Neural cell (in vitro differentiated cells): ENCODE measurements around the gene ATP5F1E. TPM values are rescaled to one million over a fixed set of nuclear protein-coding genes. Genes with fewer than 3 reads are reported as not detected.

Experiments
- H2AFZ ChIP-seq: fragments of 200-600, 300-800 bp; sonication (generic), shearing (Covaris generic); 2 replicates; pipeline ENCODE4 v1.6.0; 2014; ENCODE audit warnings: low read depth, mild to moderate bottlenecking, antibody characterized with exemption, low read length, moderate library complexity
- H3F3A ChIP-seq: fragments of 200-600 bp; shearing (Covaris generic); 2 replicates; pipeline ENCODE4 v1.6.1; 2016; ENCODE audit warnings: mild to moderate bottlenecking, moderate library complexity, mixed read lengths, antibody characterized with exemption, low read length; ENCODE audit not compliant: insufficient read depth, poor library complexity, severe bottlenecking
- H3K27ac ChIP-seq: fragments of 200-600, 300-800 bp; sonication (generic), shearing (Covaris generic); 2 replicates; pipeline ENCODE4 v1.5.1; 2014; ENCODE audit warnings: mild to moderate bottlenecking, low read length, moderate library complexity
- H3K27me3 ChIP-seq: fragments of 300-800, 200-600 bp; sonication (generic), shearing (Covaris generic); 2 replicates; pipeline ENCODE4 v1.6.0; 2014; ENCODE audit warnings: mild to moderate bottlenecking, low read depth, low read length, moderate library complexity; ENCODE audit not compliant: insufficient read depth
- H3K36me3 ChIP-seq: fragments of 300-800, 200-600 bp; sonication (generic), shearing (Covaris generic); 2 replicates; pipeline ENCODE4 v1.5.1; 2014; ENCODE audit warnings: mild to moderate bottlenecking, antibody characterized with exemption, low read length, moderate library complexity; ENCODE audit not compliant: insufficient read depth
- H3K4me2 ChIP-seq: fragments of 300-800, 200-600 bp; sonication (generic), shearing (Covaris generic); 2 replicates; pipeline ENCODE4 v1.6.0; 2014; ENCODE audit warnings: mild to moderate bottlenecking, low read length
- H3K4me3 ChIP-seq: fragments of 300-800, 200-600 bp; sonication (generic), shearing (Covaris generic); 2 replicates; pipeline ENCODE4 v1.5.1; 2014; ENCODE audit warnings: mild to moderate bottlenecking, low read length, moderate library complexity
- H3K79me2 ChIP-seq: fragments of 200-600 bp; shearing (Covaris generic); replicated peaks from 2 replicates; pipeline ENCODE4 v1.6.0; 2014; ENCODE audit warnings: mild to moderate bottlenecking, low read length, moderate library complexity; ENCODE audit not compliant: insufficient read depth
- H3K9ac ChIP-seq: fragments of 300-800, 200-600 bp; sonication (generic), shearing (Covaris generic); 2 replicates; pipeline ENCODE4 v1.6.1; 2016; ENCODE audit warnings: mild to moderate bottlenecking, low read length, mixed read lengths
- H3K9me2 ChIP-seq: fragments of 200-600 bp; shearing (Covaris generic); 2 replicates; pipeline ENCODE4 v1.6.1; 2016; ENCODE audit warnings: mild to moderate bottlenecking, low read length, mixed read lengths; ENCODE audit not compliant: insufficient read depth
- H3K9me3 ChIP-seq: fragments of 200-600, 300-800 bp; sonication (generic), shearing (Covaris generic); 2 replicates; pipeline ENCODE4 v1.6.1; 2016; ENCODE audit warnings: mild to moderate bottlenecking, mixed run types, low read length, moderate library complexity, mixed read lengths
- H4K20me1 ChIP-seq: fragments of 200-600 bp; shearing (Covaris generic); 2 replicates; pipeline ENCODE4 v1.6.1; 2016; ENCODE audit warnings: mild to moderate bottlenecking, mixed run types; ENCODE audit not compliant: insufficient read depth
- CTCF ChIP-seq: fragments of 450-650 bp; IDR thresholded peaks from 2 replicates; pipeline ENCODE4 v1.5.1; 2014; ENCODE audit warnings: antibody characterized with exemption, mild to moderate bottlenecking, moderate library complexity; ENCODE audit not compliant: poor library complexity, severe bottlenecking
- EP300 ChIP-seq: fragments of 450-650 bp; conservative IDR thresholded peaks from 2 replicates; pipeline ENCODE4 v1.6.1; 2014; ENCODE audit warnings: antibody characterized with exemption, mild to moderate bottlenecking, moderate library complexity; ENCODE audit not compliant: poor library complexity, severe bottlenecking
- EZH2 ChIP-seq: fragments of 200-600, 300-800 bp; shearing (Covaris generic), sonication (generic); IDR thresholded peaks from 2 replicates; pipeline ENCODE4 v1.6.1; 2014; ENCODE audit warnings: antibody characterized with exemption, low read length, borderline replicate concordance, mild to moderate bottlenecking; ENCODE audit not compliant: insufficient read depth, poor library complexity, severe bottlenecking
- MXI1 ChIP-seq: fragments of 450-650 bp; conservative IDR thresholded peaks from 2 replicates; pipeline ENCODE4 v1.6.1; 2014; ENCODE audit warnings: antibody characterized with exemption, mild to moderate bottlenecking; ENCODE audit not compliant: poor library complexity, severe bottlenecking
- POLR2AphosphoS5 ChIP-seq: IDR thresholded peaks from 2 replicates; pipeline ENCODE4 v1.6.1; 2012
- RAD21 ChIP-seq: fragments of 450-650 bp; conservative IDR thresholded peaks from 2 replicates; pipeline ENCODE4 v1.6.1; 2014; ENCODE audit warnings: antibody characterized with exemption, mild to moderate bottlenecking, moderate library complexity
- SMC3 ChIP-seq: fragments of 450-650 bp; conservative IDR thresholded peaks from 2 replicates; pipeline ENCODE4 v1.6.1; 2014; ENCODE audit warnings: antibody characterized with exemption, mild to moderate bottlenecking, moderate library complexity; ENCODE audit not compliant: poor library complexity
- TAF1 ChIP-seq: IDR thresholded peaks from 2 replicates; pipeline ENCODE4 v1.6.1; 2012; ENCODE audit warnings: low read depth
- polyA plus RNA-seq: library from polyadenylated mRNA; depleted of rRNA; stranded (reverse); fragments of >200 nt; gene quantifications from 2 replicates; pipeline ENCODE4 v1.2.3, GENCODE V29; 2014
- TF ChIP-seq, protein P1 (sequence below): IDR thresholded peaks from 2 replicates; pipeline ENCODE4 v1.6.1; 2012; ENCODE audit warnings: borderline replicate concordance

Gene ATP5F1E
- polyA plus RNA-seq, 1 donor from 2014 or later = 133 TPM

DNA sequence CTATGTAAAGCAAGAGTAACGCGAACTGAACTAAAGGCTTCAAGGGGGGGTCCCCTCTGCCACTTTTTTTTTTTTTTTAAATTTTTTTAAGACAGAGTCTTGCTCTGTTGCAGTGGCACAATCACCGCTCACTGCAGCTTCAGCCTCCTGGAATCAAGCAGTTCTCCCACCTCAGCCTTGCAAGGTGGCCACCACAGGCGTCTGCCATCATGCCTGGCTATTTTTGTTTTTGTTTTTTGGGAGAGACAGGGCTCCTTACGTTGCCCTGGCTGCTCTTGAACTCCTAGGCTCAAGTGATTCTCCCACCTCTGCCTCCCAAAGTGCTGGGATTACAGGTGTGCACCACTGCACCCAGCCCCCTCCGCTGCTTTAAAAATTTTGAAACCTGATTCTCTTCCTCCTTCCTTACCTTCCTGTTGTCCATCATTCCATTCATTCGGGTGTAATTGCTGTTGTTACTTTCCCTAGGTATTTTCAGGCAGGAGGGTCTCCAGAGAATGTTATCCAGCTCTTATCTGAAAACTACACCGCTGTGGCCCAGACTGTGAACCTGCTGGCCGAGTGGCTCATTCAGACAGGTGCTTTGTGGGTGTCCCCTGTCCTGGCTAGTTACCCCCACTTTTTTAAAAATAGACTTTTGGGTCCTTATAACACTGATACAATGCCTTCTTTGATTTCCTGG, 45.7 kb downstream of the ATP5F1E start:
- Histone ChIP-seq H2AFZ (no peak overlapping the region), H3K27ac (no peak overlapping the region), H3K79me2 (peaks cover 25% of the 10 kb centered on the region), H3K4me2 (no peak overlapping the region), H3K9ac (no peak overlapping the region), H3K36me3 (peaks cover 8% of the 10 kb centered on the region), H3F3A (no peaks in the 10 kb centered on the region), H3K4me3 (no peak overlapping the region), H3K9me3 (no peaks in the 10 kb centered on the region), H3K9me2 (no peaks in the 10 kb centered on the region), H4K20me1 (no peaks in the 10 kb centered on the region), H3K27me3 (no peaks in the 10 kb centered on the region)
- TF ChIP-seq EP300 (no peak), EZH2 (no peak), SMC3 (no peak), CTCF (no peak), POLR2AphosphoS5 (no peak), TAF1 (no peak), RAD21 (no peak), MXI1 (no peak)
- TF ChIP-seq, protein P1, sequence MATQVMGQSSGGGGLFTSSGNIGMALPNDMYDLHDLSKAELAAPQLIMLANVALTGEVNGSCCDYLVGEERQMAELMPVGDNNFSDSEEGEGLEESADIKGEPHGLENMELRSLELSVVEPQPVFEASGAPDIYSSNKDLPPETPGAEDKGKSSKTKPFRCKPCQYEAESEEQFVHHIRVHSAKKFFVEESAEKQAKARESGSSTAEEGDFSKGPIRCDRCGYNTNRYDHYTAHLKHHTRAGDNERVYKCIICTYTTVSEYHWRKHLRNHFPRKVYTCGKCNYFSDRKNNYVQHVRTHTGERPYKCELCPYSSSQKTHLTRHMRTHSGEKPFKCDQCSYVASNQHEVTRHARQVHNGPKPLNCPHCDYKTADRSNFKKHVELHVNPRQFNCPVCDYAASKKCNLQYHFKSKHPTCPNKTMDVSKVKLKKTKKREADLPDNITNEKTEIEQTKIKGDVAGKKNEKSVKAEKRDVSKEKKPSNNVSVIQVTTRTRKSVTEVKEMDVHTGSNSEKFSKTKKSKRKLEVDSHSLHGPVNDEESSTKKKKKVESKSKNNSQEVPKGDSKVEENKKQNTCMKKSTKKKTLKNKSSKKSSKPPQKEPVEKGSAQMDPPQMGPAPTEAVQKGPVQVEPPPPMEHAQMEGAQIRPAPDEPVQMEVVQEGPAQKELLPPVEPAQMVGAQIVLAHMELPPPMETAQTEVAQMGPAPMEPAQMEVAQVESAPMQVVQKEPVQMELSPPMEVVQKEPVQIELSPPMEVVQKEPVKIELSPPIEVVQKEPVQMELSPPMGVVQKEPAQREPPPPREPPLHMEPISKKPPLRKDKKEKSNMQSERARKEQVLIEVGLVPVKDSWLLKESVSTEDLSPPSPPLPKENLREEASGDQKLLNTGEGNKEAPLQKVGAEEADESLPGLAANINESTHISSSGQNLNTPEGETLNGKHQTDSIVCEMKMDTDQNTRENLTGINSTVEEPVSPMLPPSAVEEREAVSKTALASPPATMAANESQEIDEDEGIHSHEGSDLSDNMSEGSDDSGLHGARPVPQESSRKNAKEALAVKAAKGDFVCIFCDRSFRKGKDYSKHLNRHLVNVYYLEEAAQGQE = no peak

DNA sequence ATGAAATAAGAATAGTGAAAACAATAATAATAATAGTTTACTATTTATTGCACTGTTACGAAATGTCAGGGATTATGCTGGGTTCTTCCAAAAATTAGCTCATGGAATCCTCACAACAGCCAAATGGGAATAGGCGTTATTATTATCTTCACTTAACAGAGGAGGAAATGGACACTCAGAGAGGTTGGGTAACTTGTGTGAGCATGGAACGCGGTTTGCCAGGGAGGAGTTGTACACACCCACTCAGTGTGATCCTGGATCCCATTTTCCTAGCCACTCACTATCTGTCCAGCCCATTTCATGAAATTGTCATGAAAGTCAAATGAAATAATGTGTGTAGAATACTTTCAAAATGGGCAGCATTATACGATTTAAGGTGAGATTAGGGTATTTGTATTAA, 46.5 kb downstream of the ATP5F1E start:
- Histone ChIP-seq H3K4me2 (no peak overlapping the region), H3K27ac (no peak overlapping the region), H3F3A (no peaks in the 10 kb centered on the region), H4K20me1 (no peaks in the 10 kb centered on the region), H3K9me2 (no peaks in the 10 kb centered on the region), H2AFZ (no peak overlapping the region), H3K9me3 (no peaks in the 10 kb centered on the region), H3K36me3 (peaks cover under 1% of the 10 kb centered on the region), H3K4me3 (no peak overlapping the region), H3K27me3 (no peaks in the 10 kb centered on the region), H3K79me2 (peaks cover 25% of the 10 kb centered on the region), H3K9ac (no peak overlapping the region)
- no peak for TF ChIP-seq POLR2AphosphoS5
- TF ChIP-seq TAF1 = no peak
- TF ChIP-seq SMC3 = no peak
- no peak for TF ChIP-seq MXI1
